GM12865 (cell line): ENCODE data around the gene COL23A1.

Source experiments
- DNase-seq: peaks from one replicate; pipeline ENCODE4 v3.0.0; 2010; ENCODE audit warnings: low read depth
- H3K4me3 ChIP-seq: 2 replicates; pipeline ENCODE4 v1.5.1; 2011; ENCODE audit warnings: mild to moderate bottlenecking, low read depth, low read length, control low read depth
- CTCF ChIP-seq: IDR thresholded peaks from 2 replicates; pipeline ENCODE4 v1.5.1; 2011; ENCODE audit warnings: low read length, control low read depth, low read depth, inconsistent platforms; ENCODE audit not compliant: insufficient read depth; ENCODE audit errors: missing control alignments

Gene COL23A1

GRCh38 chr5:178590141-178590923, at the start of gene COL23A1:
Gene COL23A1, minus strand, starts transcription at chr5:178590393.
- no peak within 1 kb of the TSS for H3K4me3 ChIP-seq
- peak; percentile 30 for TF ChIP-seq CTCF
- DNase-seq, result peak; percentile 3

- DNase-seq, result no peak
- no peak for TF ChIP-seq CTCF
- H3K4me3 ChIP-seq, result no peak overlapping the region
Measured at GRCh38 chr5:178637356-178638074, 47.3 kb upstream of the COL23A1 start.

GRCh38 chr5:178632285-178632684, 42.1 kb upstream of the COL23A1 start:
- TF ChIP-seq CTCF, result no peak
- DNase-seq, result no peak
- H3K4me3 ChIP-seq, result no peak overlapping the region

- TF ChIP-seq CTCF, result no peak
- no peak for DNase-seq
- H3K4me3 ChIP-seq, result no peak overlapping the region
Measured at GRCh38 chr5:178630951-178631350, 40.8 kb upstream of the COL23A1 start.

GRCh38 chr5:178630475-178630930, 40.3 kb upstream of the COL23A1 start:
- TF ChIP-seq CTCF, result no peak
- no peak overlapping the region for H3K4me3 ChIP-seq
- DNase-seq, result no peak

GRCh38 chr5:178627259-178627598, 37.0 kb upstream of the COL23A1 start:
- DNase-seq, result no peak
- no peak for TF ChIP-seq CTCF
- H3K4me3 ChIP-seq, result peak overlapping the region; percentile 63
